Gastroesophageal sphincter (tissue), 4 donors: ENCODE results near the gene PNPLA3. TPM values are rescaled to one million over a fixed set of nuclear protein-coding genes. Genes with fewer than 3 reads are reported as not detected.

Experiments used
- ATAC-seq: fragments of 150-250 bp; one replicate; pipeline ENCODE4 v1.9.1; 2016; ENCODE audit warnings: mild to moderate bottlenecking, moderate library complexity
- H3K27ac ChIP-seq, 4 donors: fragments of 200-600 bp; sonication (generic) in 3 of 4; 1 replicate in 3 of 4; 2 replicates in 1 of 4; pipeline ENCODE4 v1.5.1; 2016 to 2019
- H3K27me3 ChIP-seq: fragments of 200-600 bp; sonication (generic); one replicate; pipeline ENCODE4 v1.5.1; 2019
- H3K36me3 ChIP-seq, 2 donors: fragments of 200-600 bp; sonication (generic); one replicate each; pipeline ENCODE4 v1.5.1; 2019; ENCODE audit warnings: control low read depth in 1 of 2
- H3K4me1 ChIP-seq, 3 donors: fragments of 200-600 bp; sonication (generic); 1 replicate in 2 of 3; 2 replicates in 1 of 3; pipeline ENCODE4 v1.5.1; 2016 to 2019; ENCODE audit warnings: control low read depth in 2 of 3
- H3K4me3 ChIP-seq, 2 donors: fragments of 200-600 bp; sonication (generic); one replicate each; pipeline ENCODE4 v1.5.1; 2019; ENCODE audit warnings: mild to moderate bottlenecking in 1 of 2, moderate library complexity in 1 of 2
- H3K9me3 ChIP-seq, 3 donors: fragments of 200-600 bp; sonication (generic); one replicate each; pipeline ENCODE4 v1.5.1; 2017 to 2019; ENCODE audit warnings: control low read depth in 2 of 3
- CTCF ChIP-seq, 4 experiments: fragments of 200-600 bp in 2 of 4; fragments of 450-650 bp in 2 of 4; sonication (generic) in 1 of 4; IDR thresholded peaks; one replicate each; pipeline ENCODE4 v1.5.1; 2017 to 2019; ENCODE audit warnings: antibody characterized with exemption in 4 of 4, mild to moderate bottlenecking in 2 of 4, moderate library complexity in 2 of 4
- EP300 ChIP-seq: sonication (generic); formaldehyde crosslinking; IDR thresholded peaks from one replicate; pipeline ENCODE4 v1.6.1; 2017; ENCODE audit warnings: antibody characterized with exemption, mild to moderate bottlenecking
- POLR2A ChIP-seq, 2 donors: fragments of 450-650 bp; IDR thresholded peaks; one replicate each; pipeline ENCODE4 v1.6.1; 2017; ENCODE audit warnings: antibody characterized with exemption in 2 of 2, mild to moderate bottlenecking in 2 of 2, moderate library complexity in 1 of 2
- POLR2AphosphoS5 ChIP-seq: sonication (generic); formaldehyde crosslinking; IDR thresholded peaks from one replicate; pipeline ENCODE4 v1.6.1; 2017; ENCODE audit warnings: antibody characterized with exemption
- WGBS, 2 donors: methylation state at CpG; one replicate each; pipeline ENCODE4 v1.1.5; 2018; ENCODE audit warnings: low coverage in 1 of 2; 5-methylcytosine and 5-hydroxymethylcytosine counted together
- total RNA-seq, 4 donors: library from RNA; depleted of rRNA; stranded (reverse); fragments of >200 nt; gene quantifications; one replicate each; pipeline ENCODE4 v1.1.0, GENCODE V29; 2016

The PNPLA3 gene
- total RNA-seq, 4 donors from 2014 or later, result not detected

DNA sequence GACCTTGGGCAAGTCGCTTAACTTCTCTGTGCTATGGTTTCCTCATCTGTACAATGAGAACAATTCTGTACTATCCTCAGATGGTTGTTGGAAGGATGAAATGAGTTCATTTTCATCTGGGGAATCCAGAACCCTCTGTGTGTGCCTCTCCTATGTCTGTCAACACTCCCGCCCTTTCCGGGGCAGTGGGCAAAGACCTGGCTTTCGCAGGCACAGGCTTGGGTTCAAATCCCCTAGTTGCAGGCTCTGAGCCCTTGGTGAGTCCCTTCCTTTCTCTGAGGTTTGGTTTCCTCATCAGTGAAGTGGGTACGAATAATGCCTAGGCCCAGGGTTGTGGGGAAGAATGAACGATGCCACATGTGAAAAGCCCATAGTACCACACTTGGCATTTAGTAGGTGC lies 37.8 kb upstream of the PNPLA3 start:
- 80% methylated on average over 1 of the region's 6 CpGs; no CpG with 5 or more reads in 1 of the 2 donors for WGBS, 2 donors
- H3K9me3 ChIP-seq, result no peaks in the 10 kb centered on the region
- H3K4me3 ChIP-seq, result no peak overlapping the region
- H3K27ac ChIP-seq, result no peak overlapping the region
- H3K36me3 ChIP-seq, result no peaks in the 10 kb centered on the region
- peaks cover 0 to 2% (median 0%) of the 10 kb centered on the region in 3 donors for H3K4me1 ChIP-seq
- H3K27me3 ChIP-seq, result peaks cover 81% of the 10 kb centered on the region
- no peak for ATAC-seq
- no peak for TF ChIP-seq POLR2A (IDR thresholded peaks at IDR 0.05)
- no peak for TF ChIP-seq CTCF (IDR thresholded peaks at IDR 0.05)
- TF ChIP-seq POLR2AphosphoS5, result no peak
- TF ChIP-seq EP300, result no peak

DNA sequence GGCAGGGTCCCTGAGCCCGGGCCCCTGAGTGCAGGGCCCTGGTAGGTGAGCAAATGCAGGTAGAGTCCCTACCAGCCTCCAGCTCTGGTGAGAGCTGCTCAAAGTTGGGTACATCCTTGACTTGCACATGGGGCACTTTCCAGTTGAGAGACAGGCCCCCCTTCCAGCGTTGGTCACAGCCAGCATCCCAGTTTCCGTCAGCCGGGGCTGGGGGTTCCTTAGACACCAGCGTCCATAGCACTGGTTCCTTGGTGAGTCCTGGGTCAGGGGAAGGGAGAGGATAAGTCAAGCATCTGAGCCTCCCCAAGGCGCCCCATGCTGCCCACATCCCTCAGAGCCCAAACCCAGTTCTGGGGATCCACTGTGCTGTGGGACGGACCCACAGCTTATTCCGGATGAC lies 37.4 kb upstream of the PNPLA3 start:
- Histone ChIP-seq H3K9me3 (no peaks in the 10 kb centered on the region), H3K27me3 (peaks cover 81% of the 10 kb centered on the region), H3K4me3 (no peak overlapping the region), H3K36me3 (no peaks in the 10 kb centered on the region), H3K27ac (no peak overlapping the region), H3K4me1 (peaks cover 0 to 7% (median 2%) of the 10 kb centered on the region in 3 donors)
- ATAC-seq, result no peak
- 20 to 63% methylated on average over 1 to 2 of the region's 8 CpGs for whole genome bisulfite sequencing, 2 donors
- TF ChIP-seq POLR2A (IDR thresholded peaks at IDR 0.05) (no peak), EP300 (no peak), POLR2AphosphoS5 (no peak), CTCF (IDR thresholded peaks at IDR 0.05) (no peak)

- peaks cover 87% of the 10 kb centered on the region for H3K27me3 ChIP-seq
These were observed 36.2 kb upstream of the PNPLA3 start for GRCh38 chr22:43887391-43887790.

GRCh38 chr22:43888740-43889139 lies 34.9 kb upstream of the PNPLA3 start:
- no peaks in the 10 kb centered on the region for H3K9me3 ChIP-seq
- H3K27ac ChIP-seq, result no peak overlapping the region
- TF ChIP-seq EP300 (no peak), CTCF (IDR thresholded peaks at IDR 0.05) (no peak), POLR2AphosphoS5 (no peak), POLR2A (IDR thresholded peaks at IDR 0.05) (no peak)
- peaks cover 0 to 15% (median 7%) of the 10 kb centered on the region in 3 donors for H3K4me1 ChIP-seq
- H3K27me3 ChIP-seq, result peaks cover 96% of the 10 kb centered on the region
- ATAC-seq, result no peak
- H3K4me3 ChIP-seq, result no peak overlapping the region
- 50 to 56% methylated on average over 2 of the region's 4 CpGs for WGBS, 2 donors
- no peaks in the 10 kb centered on the region for H3K36me3 ChIP-seq

More at GRCh38 chr22:43887391-43887790, 36.2 kb upstream of the PNPLA3 start:
- TF ChIP-seq CTCF (IDR thresholded peaks at IDR 0.05), result no peak
- no peak for TF ChIP-seq EP300
- no peak for TF ChIP-seq POLR2A (IDR thresholded peaks at IDR 0.05)
- TF ChIP-seq POLR2AphosphoS5, result no peak
- Histone ChIP-seq H3K36me3 (no peaks in the 10 kb centered on the region), H3K9me3 (no peaks in the 10 kb centered on the region), H3K4me3 (no peak overlapping the region), H3K4me1 (peaks cover 0 to 15% (median 7%) of the 10 kb centered on the region in 3 donors), H3K27ac (no peak overlapping the region)
- WGBS, 2 donors, result 60 to 100% methylated on average over 1 to 2 of the region's 4 CpGs
- no peak for ATAC-seq

GRCh38 chr22:43889201-43889859 lies 34.3 kb upstream of the PNPLA3 start:
- H3K9me3 ChIP-seq, result no peaks in the 10 kb centered on the region
- peaks cover 98% of the 10 kb centered on the region for H3K27me3 ChIP-seq
- no peak overlapping the region for H3K27ac ChIP-seq
- no peak overlapping the region for H3K4me3 ChIP-seq
- TF ChIP-seq POLR2AphosphoS5 (no peak), EP300 (no peak), CTCF (IDR thresholded peaks at IDR 0.05) (no peak), POLR2A (IDR thresholded peaks at IDR 0.05) (no peak)
- H3K4me1 ChIP-seq, result peaks cover 0 to 15% (median 7%) of the 10 kb centered on the region in 3 donors
- no peaks in the 10 kb centered on the region for H3K36me3 ChIP-seq
- no peak for ATAC-seq
- 67 to 75% methylated on average over 2 of the region's 16 CpGs for WGBS, 2 donors
